Endothelial cell of umbilical vein (primary cell): ENCODE results near the gene STOML1.

Source experiments
- EZH2 ChIP-seq: IDR thresholded peaks from 2 replicates; pipeline ENCODE4 v1.6.1; 2012; ENCODE audit warnings: borderline replicate concordance, low read depth, mild to moderate bottlenecking, moderate library complexity, low read length, inconsistent platforms; ENCODE audit not compliant: severe bottlenecking
- FOS ChIP-seq: IDR thresholded peaks from 2 replicates; pipeline ENCODE4 v1.6.1; 2011; ENCODE audit warnings: mild to moderate bottlenecking, low read length, moderate library complexity, borderline replicate concordance; ENCODE audit not compliant: insufficient read depth
- POLR2A ChIP-seq: IDR thresholded peaks from 2 replicates; pipeline ENCODE4 v1.6.1; 2012; ENCODE audit warnings: low read depth, mild to moderate bottlenecking, control low read depth, low read length
- POLR2AphosphoS5 ChIP-seq: IDR thresholded peaks from 2 replicates; pipeline ENCODE4 v1.6.1; 2012; ENCODE audit warnings: low read depth, mild to moderate bottlenecking, control low read depth, low read length, moderate library complexity; ENCODE audit not compliant: insufficient read depth
- TF ChIP-seq, protein P1 (sequence below), 2 donors: IDR thresholded peaks; 1 replicate in 1 of 2; 2 replicates in 1 of 2; pipeline ENCODE4 v1.5.1; 2011; ENCODE audit warnings: low read length in 2 of 2, mild to moderate bottlenecking in 2 of 2, moderate library complexity in 2 of 2, control low read depth in 1 of 2, inconsistent platforms in 1 of 2, low read depth in 1 of 2; ENCODE audit not compliant: insufficient read depth in 1 of 2; ENCODE audit errors: extremely low read depth in 1 of 2

DNA sequence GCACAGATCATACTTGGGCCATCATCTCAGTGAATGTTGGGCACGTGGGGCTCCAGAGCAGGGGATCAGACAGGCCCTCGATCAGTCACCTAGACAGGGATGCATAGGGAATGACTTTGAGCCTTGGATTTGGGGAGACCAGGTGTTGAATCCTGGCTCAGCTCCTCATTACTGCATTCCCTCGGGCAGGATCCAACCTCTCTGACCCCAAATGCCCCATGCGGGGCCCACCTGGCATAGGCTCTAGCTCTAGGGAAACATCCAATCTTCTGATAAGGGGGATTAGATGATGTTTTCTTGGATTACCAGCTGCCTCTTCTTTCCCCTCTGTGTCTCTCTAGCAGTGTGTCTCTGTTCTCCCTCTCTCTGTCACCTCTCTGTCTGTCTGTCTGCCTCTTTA is 43.1 kb downstream of the STOML1 start:
- TF ChIP-seq, protein P1, sequence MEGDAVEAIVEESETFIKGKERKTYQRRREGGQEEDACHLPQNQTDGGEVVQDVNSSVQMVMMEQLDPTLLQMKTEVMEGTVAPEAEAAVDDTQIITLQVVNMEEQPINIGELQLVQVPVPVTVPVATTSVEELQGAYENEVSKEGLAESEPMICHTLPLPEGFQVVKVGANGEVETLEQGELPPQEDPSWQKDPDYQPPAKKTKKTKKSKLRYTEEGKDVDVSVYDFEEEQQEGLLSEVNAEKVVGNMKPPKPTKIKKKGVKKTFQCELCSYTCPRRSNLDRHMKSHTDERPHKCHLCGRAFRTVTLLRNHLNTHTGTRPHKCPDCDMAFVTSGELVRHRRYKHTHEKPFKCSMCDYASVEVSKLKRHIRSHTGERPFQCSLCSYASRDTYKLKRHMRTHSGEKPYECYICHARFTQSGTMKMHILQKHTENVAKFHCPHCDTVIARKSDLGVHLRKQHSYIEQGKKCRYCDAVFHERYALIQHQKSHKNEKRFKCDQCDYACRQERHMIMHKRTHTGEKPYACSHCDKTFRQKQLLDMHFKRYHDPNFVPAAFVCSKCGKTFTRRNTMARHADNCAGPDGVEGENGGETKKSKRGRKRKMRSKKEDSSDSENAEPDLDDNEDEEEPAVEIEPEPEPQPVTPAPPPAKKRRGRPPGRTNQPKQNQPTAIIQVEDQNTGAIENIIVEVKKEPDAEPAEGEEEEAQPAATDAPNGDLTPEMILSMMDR (IDR thresholded peaks at IDR 0.05; ENCODE audit: extremely low read depth in 1 of 2, insufficient read depth in 1 of 2, low read depth in 1 of 2, low read length in 2 of 2) = no peak
- no peak for TF ChIP-seq POLR2A
- no peak for TF ChIP-seq POLR2AphosphoS5
- no peak for TF ChIP-seq EZH2
- TF ChIP-seq FOS = no peak
